Parathyroid adenoma (tissue), 2 donors: ENCODE measurements around the gene SLC17A6.
A peak's percentile ranks its signal among the peaks of the same experiment; 100 is the strongest.

ENCODE experiments used
- H2AFZ ChIP-seq: fragments of 300-600 bp; sonication (generic); one replicate; pipeline ENCODE4 v1.7.0; 2017; ENCODE audit warnings: antibody characterized with exemption, mild to moderate bottlenecking
- H3K27ac ChIP-seq: fragments of 300-600 bp; sonication (generic); one replicate; pipeline ENCODE4 v1.7.0; 2017
- H3K27me3 ChIP-seq: fragments of 300-600 bp; sonication (generic); one replicate; pipeline ENCODE4 v1.7.0; 2017; ENCODE audit warnings: low read length; ENCODE audit not compliant: control insufficient read depth, insufficient read depth
- H3K36me3 ChIP-seq: fragments of 300-600 bp; sonication (generic); one replicate; pipeline ENCODE4 v1.7.0; 2017; ENCODE audit warnings: low read length; ENCODE audit not compliant: control insufficient read depth, insufficient read depth
- H3K4me1 ChIP-seq: fragments of 300-600 bp; sonication (generic); one replicate; pipeline ENCODE4 v1.7.0; 2017; ENCODE audit warnings: control low read depth
- H3K4me2 ChIP-seq: fragments of 300-600 bp; sonication (generic); one replicate; pipeline ENCODE4 v1.7.0; 2017; ENCODE audit warnings: low read length
- H3K4me3 ChIP-seq: fragments of 300-600 bp; sonication (generic); one replicate; pipeline ENCODE4 v1.7.0; 2017; ENCODE audit warnings: low read depth, low read length
- H3K79me2 ChIP-seq: fragments of 300-600 bp; sonication (generic); one replicate; pipeline ENCODE4 v1.7.0; 2017; ENCODE audit warnings: control low read depth
- H3K9ac ChIP-seq: fragments of 300-600 bp; sonication (generic); one replicate; pipeline ENCODE4 v1.7.0; 2017; ENCODE audit warnings: mild to moderate bottlenecking
- H3K9me3 ChIP-seq: fragments of 300-600 bp; sonication (generic); one replicate; pipeline ENCODE4 v1.7.0; 2017; ENCODE audit warnings: low read length; ENCODE audit not compliant: control insufficient read depth
- CTCF ChIP-seq: fragments of 300-600 bp; sonication (generic); IDR thresholded peaks from one replicate; pipeline ENCODE4 v1.7.0; 2017; ENCODE audit warnings: antibody characterized with exemption, mild to moderate bottlenecking
- donor health status: primary hyperparathyroidism.

Gene SLC17A6

GRCh38 chr11:22337596-22338485 is at the start of gene SLC17A6:
TSS of gene SLC17A6 (plus strand) at chr11:22338381. CDS start at chr11:22338534, 153 bp downstream.
- Histone ChIP-seq H3K4me2 (no peak within 1 kb of the TSS), H2AFZ (no peak within 1 kb of the TSS), H3K4me1 (no peaks in the 10 kb centered on the region), H3K36me3 (no peaks in the 10 kb centered on the region), H3K27ac (no peak within 1 kb of the TSS), H3K9me3 (no peaks in the 10 kb centered on the region), H3K9ac (no peak within 1 kb of the TSS), H3K4me3 (no peak within 1 kb of the TSS), H3K79me2 (no peaks in the 10 kb centered on the region), H3K27me3 (no peaks in the 10 kb centered on the region)
- TF ChIP-seq CTCF = no peak

DNA sequence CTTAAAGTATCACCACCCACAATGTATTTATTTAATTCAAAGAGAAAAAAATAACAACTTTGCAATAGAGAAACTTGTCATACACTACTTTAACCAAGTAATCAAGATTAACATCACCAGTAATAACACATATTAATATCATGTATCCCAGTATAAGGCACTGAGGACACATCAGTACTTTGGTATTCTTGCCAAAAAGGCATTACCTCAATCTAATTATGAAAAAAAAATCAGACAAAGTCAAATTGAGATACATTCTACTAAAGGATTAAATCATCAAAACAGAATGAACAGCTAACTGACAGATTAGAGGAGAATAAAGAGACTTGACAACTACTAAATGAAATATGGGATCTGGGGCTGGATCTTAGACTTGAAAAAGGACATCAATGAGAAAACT is 35.8 kb upstream of the SLC17A6 start:
- no peak overlapping the region for H3K4me3 ChIP-seq
- no peaks in the 10 kb centered on the region for H3K27me3 ChIP-seq
- H3K27ac ChIP-seq = no peak overlapping the region
- H3K4me1 ChIP-seq = no peaks in the 10 kb centered on the region
- H3K36me3 ChIP-seq = no peaks in the 10 kb centered on the region
- no peak for TF ChIP-seq CTCF
- H3K4me2 ChIP-seq = no peak overlapping the region
- H3K9ac ChIP-seq = no peak overlapping the region
- no peaks in the 10 kb centered on the region for H3K9me3 ChIP-seq
- H2AFZ ChIP-seq = no peak overlapping the region
- H3K79me2 ChIP-seq = no peaks in the 10 kb centered on the region

DNA sequence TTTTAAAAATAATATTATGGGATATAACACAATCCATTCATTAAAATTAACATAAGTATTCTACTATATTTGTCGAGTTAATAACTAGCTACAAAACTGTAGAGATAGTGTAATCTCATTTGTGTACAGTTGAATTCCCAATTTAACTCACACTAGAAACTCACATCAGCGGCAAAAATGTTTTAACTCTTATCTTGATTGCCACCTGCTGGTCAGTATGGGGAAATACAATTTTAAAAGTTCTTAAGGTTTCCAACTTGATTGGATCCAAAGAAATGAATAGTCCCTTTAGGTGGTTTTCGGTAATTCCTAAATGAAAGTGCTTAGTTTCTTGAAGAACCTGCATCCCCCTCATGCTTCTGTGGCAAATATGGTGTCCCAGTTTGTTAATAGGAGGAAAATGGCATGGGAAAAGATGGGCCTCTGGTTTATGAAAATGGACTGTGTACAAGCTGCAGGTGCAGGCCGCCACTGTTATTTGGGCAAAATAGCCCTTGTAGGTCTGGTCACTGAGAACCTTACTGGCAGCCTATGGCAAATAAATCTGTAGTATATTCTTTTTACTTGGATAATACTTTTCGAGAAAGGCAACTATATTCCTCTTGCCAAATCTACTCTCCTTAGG is 33.7 kb upstream of the SLC17A6 start:
- Histone ChIP-seq H2AFZ (no peak overlapping the region), H3K9me3 (no peaks in the 10 kb centered on the region), H3K79me2 (no peaks in the 10 kb centered on the region), H3K4me1 (no peaks in the 10 kb centered on the region), H3K4me3 (no peak overlapping the region), H3K4me2 (no peak overlapping the region), H3K27ac (no peak overlapping the region), H3K36me3 (no peaks in the 10 kb centered on the region), H3K9ac (no peak overlapping the region), H3K27me3 (no peaks in the 10 kb centered on the region)
- peak; percentile 58 for TF ChIP-seq CTCF

- no peaks in the 10 kb centered on the region for H3K9me3 ChIP-seq
- no peak overlapping the region for H3K4me3 ChIP-seq
- no peaks in the 10 kb centered on the region for H3K27me3 ChIP-seq
- no peaks in the 10 kb centered on the region for H3K4me1 ChIP-seq
- no peak for TF ChIP-seq CTCF
- H3K36me3 ChIP-seq = no peaks in the 10 kb centered on the region
- H2AFZ ChIP-seq = no peak overlapping the region
- no peak overlapping the region for H3K4me2 ChIP-seq
- H3K9ac ChIP-seq = no peak overlapping the region
- H3K27ac ChIP-seq = no peak overlapping the region
- H3K79me2 ChIP-seq = no peaks in the 10 kb centered on the region
Observed at GRCh38 chr11:22317656-22318055, 20.5 kb upstream of the SLC17A6 start.
